Measurements from ENCODE around the gene PEAR1. TPM values are rescaled to one million over a fixed set of nuclear protein-coding genes. Genes with fewer than 3 reads are reported as not detected.
"Not testable (repeated sequence)": the region's sequence is repeated elsewhere in the genome, so short reads cannot be mapped to it uniquely, and the experiment has no call there.

The PEAR1 gene
- total RNA-seq, 1 experiment from 2014 or later = 1.0 TPM

DNA sequence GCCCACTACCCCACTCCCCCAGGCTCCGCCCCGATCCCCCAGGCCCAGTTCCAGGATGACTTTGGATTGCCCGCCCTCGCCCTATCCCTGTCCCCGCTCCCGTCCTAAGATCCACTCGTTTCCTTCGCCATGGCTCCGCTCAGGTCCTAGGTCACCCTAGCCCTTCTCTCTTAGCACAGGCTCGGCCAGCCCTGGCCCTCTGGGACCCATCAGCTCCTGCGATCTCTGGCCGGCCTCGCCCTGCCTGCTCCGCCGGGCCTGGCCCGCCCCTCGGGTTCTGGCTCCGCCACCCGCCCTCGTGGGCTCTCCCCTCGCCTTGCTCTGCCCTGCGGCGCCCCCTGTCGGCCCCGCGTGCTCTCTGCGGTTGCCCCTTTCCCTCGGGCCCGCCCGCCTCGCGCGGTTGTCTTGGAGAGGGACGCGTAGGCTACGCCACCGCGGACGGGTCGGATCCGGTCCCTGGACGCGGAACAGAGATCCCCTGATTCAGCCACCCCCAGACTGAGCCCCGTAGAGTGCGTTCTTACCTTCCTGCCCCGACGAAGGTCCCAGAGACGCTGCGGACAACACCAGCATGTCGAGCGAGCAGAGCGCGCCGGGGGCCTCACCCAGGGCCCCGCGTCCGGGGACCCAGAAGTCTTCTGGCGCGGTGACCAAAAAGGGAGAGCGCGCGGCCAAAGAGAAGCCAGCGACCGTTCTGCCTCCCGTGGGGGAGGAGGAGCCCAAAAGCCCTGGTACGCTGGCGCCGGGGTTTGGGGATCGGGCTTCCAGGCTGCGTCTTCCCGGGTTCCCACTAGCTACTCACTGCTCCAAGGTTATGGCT is 26.9 kb downstream of the PEAR1 start, which contains the start of gene LRRC71:
Gene LRRC71 (plus strand): TSS at position 400 of the 820 bp plus-strand sequence. CDS start 172 bp downstream, at position 572.
- DNase-seq (ENCODE audit: low read depth in 1 of 2, low spot score in 2 of 2) = peak; percentile 82 to 84
- Histone ChIP-seq H3K27me3 (replicated peaks) (peaks cover 41% of the 10 kb centered on the region), H3K4me1 (replicated peaks) (peaks cover 10% of the 10 kb centered on the region), H3K4me3 (no peak within 1 kb of the TSS), H3K36me3 (no peaks in the 10 kb centered on the region), H3K27ac (no peak within 1 kb of the TSS), H3K9me3 (replicated peaks) (0 out of 2 replicates have a peak, but pooled peaks cover 5% of the 10 kb centered on the region)

DNA sequence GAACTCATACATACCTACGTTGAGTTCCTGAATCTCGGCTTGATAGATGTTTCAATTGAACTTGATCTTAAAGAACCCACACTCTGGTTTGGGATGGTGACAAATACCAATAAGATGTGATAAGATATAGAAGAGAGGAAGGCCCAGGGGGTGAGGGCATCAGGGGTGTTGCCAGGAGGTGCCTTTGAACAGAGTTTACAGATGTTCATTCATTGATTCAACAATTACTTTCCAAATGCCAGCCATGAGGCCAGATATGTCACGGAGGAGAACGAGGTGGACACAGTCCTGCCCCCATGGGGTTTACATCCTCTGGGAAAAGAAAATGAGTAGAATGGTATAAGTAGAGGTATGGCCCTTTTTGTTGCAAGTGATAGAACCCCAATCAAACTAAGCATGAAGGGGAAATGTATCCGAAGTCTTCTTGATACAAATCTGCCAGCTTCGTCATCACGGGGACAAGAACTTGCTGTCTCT is 27.6 kb downstream of the PEAR1 start:
- H3K4me3 ChIP-seq = no peak overlapping the region
- H3K27me3 ChIP-seq (replicated peaks) = peaks cover 41% of the 10 kb centered on the region
- H3K4me1 ChIP-seq (replicated peaks) = peaks cover 17% of the 10 kb centered on the region
- no peaks in the 10 kb centered on the region for H3K36me3 ChIP-seq
- no peak overlapping the region for H3K27ac ChIP-seq
- no peak for DNase-seq (ENCODE audit: low read depth in 1 of 2, low spot score in 2 of 2)
- H3K9me3 ChIP-seq (replicated peaks) = 0 out of 2 replicates have a peak, but pooled peaks cover 5% of the 10 kb centered on the region

DNA sequence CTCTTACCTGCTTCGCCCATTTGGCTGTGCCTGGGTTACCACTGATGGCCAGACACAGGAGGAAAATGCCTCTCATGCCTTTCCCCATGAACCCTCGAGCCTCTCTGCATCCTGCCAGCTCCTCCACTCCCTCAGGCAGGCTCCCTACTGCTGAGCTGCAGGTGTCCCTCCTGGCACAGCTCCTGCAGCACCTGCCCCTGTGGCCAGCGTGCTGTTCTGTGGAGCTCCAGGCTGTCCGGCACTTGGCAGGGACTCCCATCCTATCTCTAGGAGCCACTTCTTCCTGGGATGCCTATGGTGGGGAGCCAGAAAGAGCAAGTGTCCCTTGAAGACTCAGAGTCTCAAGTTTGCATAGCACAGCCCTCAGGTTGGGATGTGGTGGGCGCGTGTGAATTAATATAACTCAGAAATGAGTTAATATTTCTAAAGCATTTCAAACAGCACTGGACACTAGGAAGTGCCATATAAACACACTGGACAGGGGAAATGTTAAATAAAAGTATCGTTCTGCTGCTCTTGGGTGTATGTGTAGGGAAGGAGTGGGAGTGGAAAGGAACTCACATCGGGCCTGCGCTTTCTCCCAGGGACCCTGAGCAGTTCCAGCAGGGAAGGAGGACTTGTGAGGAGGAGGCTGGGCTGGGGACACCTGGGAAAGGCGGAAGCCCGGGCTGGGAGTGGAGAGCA is 29.6 kb downstream of the PEAR1 start:
- no peak overlapping the region for H3K4me3 ChIP-seq
- peaks cover 33% of the 10 kb centered on the region for H3K4me1 ChIP-seq (replicated peaks)
- H3K9me3 ChIP-seq (replicated peaks) = 0 out of 2 replicates have a peak, but pooled peaks cover 5% of the 10 kb centered on the region
- peaks cover 41% of the 10 kb centered on the region for H3K27me3 ChIP-seq (replicated peaks)
- no peak overlapping the region for H3K27ac ChIP-seq
- no peak for DNase-seq (ENCODE audit: low read depth in 1 of 2, low spot score in 2 of 2)
- no peaks in the 10 kb centered on the region for H3K36me3 ChIP-seq

DNA sequence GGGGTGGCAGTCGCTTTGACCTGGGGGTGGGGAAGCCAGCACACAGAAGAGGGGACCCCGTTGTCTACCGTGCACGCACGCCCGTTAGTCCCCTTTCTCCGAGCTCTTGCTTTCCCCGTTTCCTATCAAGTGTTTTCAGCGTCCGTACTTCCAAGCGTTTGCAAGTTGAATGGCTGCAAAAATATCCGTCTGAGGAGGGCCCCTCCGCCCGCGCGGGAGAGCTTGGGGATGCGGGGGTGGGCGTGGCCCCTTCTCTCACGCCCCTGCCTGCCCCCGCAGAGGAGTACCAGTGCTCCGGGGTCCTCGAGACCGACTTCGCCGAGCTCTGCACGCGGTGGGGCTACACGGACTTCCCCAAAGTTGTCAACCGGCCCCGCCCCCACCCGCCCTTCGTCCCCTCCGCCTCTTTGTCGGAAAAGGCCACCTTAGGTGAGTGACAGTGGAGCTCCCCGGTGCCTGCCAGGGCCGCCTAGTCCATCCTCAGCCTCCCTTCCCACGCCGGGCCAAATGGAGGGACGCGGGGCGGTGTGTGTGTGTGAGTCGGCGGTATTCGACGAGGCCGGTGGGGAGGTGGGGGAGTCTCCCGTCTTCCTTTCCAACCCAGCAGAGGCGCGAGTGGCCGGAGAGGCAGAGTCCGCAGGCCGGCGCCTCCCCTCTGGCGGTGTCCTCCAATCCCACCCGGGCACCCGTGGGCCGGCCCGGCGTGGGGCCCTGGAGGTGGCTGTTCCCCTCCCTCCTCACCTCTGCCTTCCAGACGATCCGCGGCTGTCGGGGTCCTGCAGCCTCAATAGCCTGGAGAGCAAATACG is 30.4 kb downstream of the PEAR1 start:
- Histone ChIP-seq H3K4me3 (no peak overlapping the region), H3K36me3 (no peaks in the 10 kb centered on the region), H3K27ac (no peak overlapping the region), H3K27me3 (replicated peaks) (peaks cover 41% of the 10 kb centered on the region), H3K9me3 (replicated peaks) (0 out of 2 replicates have a peak, but pooled peaks cover 5% of the 10 kb centered on the region), H3K4me1 (replicated peaks) (peaks cover 33% of the 10 kb centered on the region)
- no peak for DNase-seq (ENCODE audit: low read depth in 1 of 2, low spot score in 2 of 2)

DNA sequence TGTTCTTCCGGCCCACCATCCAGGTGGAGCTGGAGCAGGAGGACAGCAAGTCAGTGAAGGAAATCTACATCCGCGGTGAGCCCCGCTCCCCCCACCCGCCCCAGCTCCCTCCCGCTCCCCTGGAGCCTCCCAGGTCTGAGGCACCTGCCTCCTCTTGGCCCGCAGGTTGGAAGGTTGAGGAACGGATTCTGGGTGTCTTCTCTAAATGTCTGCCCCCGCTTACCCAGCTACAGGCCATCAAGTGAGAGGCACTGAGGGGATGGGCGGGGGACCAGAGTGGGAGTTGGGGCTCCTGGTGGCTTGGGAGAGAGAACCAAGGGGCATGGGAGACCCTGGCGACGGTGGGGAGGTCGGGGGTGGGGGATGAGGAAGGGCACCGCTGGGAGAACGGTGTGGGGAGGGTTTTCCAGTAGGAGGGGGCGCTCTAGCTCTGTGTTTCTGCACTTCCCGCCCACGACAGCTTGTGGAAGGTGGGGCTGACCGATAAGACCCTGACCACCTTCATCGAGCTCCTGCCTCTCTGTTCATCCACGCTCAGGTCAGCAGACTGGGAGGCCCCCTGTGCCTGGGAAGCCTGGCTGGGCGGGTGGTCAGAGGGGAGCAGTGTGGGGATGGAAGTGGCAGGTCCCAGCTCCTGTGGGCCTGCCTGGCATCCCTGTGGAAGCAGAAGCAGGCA is 31.1 kb downstream of the PEAR1 start:
- Histone ChIP-seq H3K27ac (no peak overlapping the region), H3K36me3 (no peaks in the 10 kb centered on the region), H3K27me3 (replicated peaks) (peaks cover 41% of the 10 kb centered on the region), H3K4me1 (replicated peaks) (peaks cover 33% of the 10 kb centered on the region), H3K9me3 (replicated peaks) (0 out of 2 replicates have a peak, but pooled peaks cover 5% of the 10 kb centered on the region), H3K4me3 (no peak overlapping the region)
- DNase-seq (ENCODE audit: low read depth in 1 of 2, low spot score in 2 of 2) = no peak

DNA sequence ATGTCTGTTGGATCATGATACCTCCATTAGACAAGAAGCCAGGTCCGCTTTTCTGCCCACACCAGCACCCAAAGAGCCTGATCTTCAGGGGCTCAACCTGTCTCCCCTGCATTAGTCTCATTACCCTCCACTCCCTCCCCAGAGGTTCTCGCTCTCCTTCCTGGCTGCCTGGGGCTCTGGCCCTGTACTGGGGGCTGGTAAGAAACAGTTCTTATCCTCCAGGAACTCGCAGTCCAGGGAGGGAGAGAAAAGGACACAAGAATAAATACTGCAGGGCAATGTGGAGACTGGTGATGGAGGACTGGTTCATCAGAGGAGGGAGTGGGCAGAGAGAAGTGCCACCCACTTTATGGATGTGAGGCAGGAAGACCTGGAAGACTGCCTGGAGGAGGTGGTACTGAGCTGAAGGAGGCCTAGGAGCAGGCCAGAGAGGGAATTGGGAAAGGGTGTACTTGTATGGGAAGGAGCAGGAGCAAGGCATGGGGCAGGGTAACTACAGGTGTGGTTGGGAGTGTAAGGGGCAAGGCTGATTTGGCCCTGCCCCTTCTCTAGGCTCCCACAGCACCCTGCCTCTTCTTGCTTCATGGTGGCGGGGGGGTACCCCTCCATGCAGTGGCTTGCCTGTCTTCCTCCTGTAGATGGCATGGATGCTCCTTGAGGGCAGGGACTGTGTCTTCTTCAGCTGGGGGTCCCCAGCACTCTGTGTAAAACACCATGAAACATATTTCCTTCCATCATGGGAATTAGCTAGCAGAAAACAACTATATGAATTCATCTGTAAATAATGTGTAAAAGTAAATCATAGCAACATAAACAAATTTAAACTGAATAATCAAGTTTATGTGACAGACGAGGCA is 31.9 kb downstream of the PEAR1 start:
- no peak overlapping the region for H3K27ac ChIP-seq
- 0 out of 2 replicates have a peak, but pooled peaks cover 3% of the 10 kb centered on the region for H3K9me3 ChIP-seq (replicated peaks)
- H3K4me3 ChIP-seq = no peak overlapping the region
- peaks cover 27% of the 10 kb centered on the region for H3K4me1 ChIP-seq (replicated peaks)
- no peaks in the 10 kb centered on the region for H3K36me3 ChIP-seq
- H3K27me3 ChIP-seq (replicated peaks) = peaks cover 38% of the 10 kb centered on the region
- no peak for DNase-seq (ENCODE audit: low read depth in 1 of 2, low spot score in 2 of 2)

DNA sequence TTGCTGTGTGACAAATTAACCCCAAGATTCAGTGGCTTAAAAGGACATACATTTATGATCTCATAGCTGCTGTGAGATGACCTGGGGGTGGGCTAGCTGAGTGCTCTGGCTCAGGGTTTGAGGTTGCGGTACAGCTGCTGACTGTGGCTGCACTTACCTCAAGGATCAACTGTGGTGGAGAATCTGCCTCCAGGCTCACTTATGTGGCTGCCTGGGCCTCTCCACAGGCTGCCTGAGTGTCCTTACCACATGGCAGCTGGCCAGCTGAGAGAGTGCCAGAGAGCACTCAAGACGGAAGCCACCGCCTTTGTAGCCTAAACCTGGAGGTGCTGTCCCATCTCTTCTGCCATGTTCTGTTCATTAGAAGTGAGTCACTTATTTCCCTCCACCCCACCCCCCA is 32.7 kb downstream of the PEAR1 start:
- no peak overlapping the region for H3K4me3 ChIP-seq
- peak; percentile 70 to 88 for DNase-seq (ENCODE audit: low read depth in 1 of 2, low spot score in 2 of 2)
- no peaks in the 10 kb centered on the region for H3K36me3 ChIP-seq
- no peaks in the 10 kb centered on the region for H3K9me3 ChIP-seq (replicated peaks)
- peaks cover 30% of the 10 kb centered on the region for H3K27me3 ChIP-seq (replicated peaks)
- H3K4me1 ChIP-seq (replicated peaks) = peaks cover 25% of the 10 kb centered on the region
- H3K27ac ChIP-seq = no peak overlapping the region

DNA sequence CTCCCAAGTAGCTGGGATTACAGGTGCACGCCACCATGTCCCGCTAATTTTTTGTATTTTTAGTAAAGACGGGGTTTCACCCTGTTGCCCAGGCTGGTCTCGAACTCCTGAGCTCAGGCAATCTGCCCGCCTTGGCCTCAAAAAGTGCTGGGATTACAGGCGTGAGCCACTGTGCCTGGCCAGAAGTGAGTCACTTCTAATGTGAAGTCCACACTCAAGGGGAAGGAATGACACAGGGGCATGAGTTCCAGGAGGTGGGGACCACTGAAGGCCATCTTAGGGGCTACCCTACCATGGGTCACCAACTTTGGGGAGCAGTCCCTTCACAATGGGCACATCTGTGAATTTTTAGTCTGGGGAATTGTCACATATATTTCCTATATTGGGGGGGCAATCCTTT is 33.2 kb downstream of the PEAR1 start:
- DNase-seq (ENCODE audit: low read depth in 1 of 2, low spot score in 2 of 2); H3K27ac ChIP-seq; H3K9me3 ChIP-seq (replicated peaks); H3K4me3 ChIP-seq; H3K36me3 ChIP-seq: not testable (repeated sequence)
- Histone ChIP-seq H3K27me3 (replicated peaks) (peaks cover 25% of the 10 kb centered on the region), H3K4me1 (replicated peaks) (peaks cover 29% of the 10 kb centered on the region)

DNA sequence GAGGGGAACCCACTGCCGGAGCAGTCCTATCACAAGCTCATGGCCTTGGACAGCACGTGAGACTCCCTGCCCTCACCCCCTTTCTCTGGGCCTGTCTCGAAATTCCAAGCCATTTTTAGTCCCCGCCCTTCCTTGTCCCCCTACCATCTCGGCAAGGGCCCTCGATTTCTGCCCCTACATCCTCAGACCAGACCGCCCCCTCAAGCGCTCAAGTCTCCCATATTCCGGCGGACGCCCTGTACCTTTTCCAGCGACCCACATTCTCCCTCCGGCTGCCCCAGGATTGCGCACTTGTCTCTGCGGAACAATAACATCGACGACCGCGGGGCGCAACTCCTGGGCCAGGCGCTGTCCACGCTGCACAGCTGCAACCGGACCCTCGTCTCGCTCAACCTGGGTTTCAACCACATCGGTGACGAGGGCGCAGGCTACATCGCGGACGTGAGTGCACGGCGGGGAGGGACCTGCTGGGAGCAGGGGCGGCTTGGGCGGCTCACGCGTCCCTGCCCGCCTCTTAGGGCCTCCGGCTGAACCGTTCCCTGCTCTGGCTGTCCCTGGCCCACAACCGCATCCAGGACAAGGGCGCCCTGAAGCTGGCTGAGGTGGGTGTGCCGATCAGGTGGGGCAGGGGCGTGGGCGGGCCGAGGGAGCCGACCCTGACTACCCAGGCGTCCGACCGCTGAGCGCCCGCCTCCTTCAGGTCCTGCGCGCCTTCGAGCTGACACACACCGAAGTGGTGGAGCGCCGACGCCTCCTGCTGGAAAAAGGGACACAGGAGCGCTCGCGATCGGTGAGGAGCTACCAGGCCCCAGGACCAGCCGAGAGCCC is 33.9 kb downstream of the PEAR1 start:
- Histone ChIP-seq H3K4me3 (peak overlapping the region; percentile 22), H3K36me3 (no peaks in the 10 kb centered on the region), H3K4me1 (replicated peaks) (peaks cover 32% of the 10 kb centered on the region), H3K27me3 (replicated peaks) (peaks cover 18% of the 10 kb centered on the region), H3K27ac (no peak overlapping the region), H3K9me3 (replicated peaks) (no peaks in the 10 kb centered on the region)
- DNase-seq (ENCODE audit: low read depth in 1 of 2, low spot score in 2 of 2) = peak; percentile 77 to 81

DNA sequence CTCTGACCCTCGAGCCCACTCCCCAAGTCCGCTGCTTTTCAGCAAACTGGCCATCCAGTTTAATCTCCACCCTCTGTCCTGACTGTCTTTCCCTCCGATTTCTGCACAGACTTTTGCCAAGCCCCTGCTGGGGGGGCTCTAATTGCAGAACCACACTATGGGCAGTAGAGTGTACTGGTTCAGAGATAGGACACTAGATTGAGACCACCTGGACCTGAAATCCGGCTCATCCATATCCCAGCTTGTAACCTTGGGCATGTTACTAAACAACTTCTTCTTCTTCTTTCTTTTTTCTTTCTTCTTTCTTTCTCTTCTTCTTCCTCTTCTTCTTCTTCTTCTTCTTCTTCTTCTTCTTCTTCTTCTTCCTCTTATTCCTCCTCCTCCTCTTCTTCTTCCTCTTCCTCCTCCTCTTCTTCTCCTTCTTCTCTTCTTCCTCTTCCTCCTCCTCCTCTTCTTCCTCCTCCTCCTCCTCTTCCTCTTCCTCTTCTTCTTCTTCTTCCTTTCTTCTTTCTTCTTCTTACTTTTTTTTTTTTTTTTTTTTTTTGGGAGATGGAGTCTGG is 34.6 kb downstream of the PEAR1 start:
- no peak overlapping the region for H3K4me3 ChIP-seq

DNA sequence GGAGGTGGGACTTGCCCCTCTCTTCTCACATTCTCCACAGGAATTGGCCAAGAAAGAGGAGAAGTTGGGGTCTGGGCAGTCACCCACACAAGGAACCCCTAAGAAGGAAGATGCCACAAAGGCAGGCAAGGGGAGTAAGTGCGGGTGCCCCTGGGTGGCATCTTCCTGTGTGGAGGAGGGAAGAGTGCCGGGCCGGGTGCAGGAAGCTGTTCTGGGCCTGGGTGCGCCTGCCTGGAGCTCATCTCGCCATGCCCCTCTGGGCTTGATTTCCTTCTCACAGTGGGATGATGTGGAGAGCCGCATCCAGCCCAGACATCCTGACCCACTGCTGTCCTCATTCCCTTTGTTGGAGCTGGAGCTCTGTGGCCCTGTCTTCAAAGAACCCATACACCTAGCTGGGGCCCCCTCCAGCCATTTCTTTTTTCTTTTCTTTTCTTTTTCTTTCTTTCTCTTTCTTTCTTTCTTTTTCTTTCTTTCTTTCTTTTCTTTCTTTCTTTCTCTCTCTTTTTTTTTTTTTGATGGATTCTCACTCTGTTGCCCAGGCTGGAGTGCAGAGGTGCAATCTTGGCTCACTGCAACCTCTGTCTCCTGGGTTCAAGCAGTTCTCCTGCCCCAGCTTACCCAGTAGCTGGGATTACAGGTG is 36.2 kb downstream of the PEAR1 start:
- Histone ChIP-seq H3K4me3 (no peak overlapping the region), H3K27me3 (replicated peaks) (no peaks in the 10 kb centered on the region), H3K4me1 (replicated peaks) (peaks cover 32% of the 10 kb centered on the region), H3K9me3 (replicated peaks) (no peaks in the 10 kb centered on the region), H3K27ac (no peak overlapping the region), H3K36me3 (no peaks in the 10 kb centered on the region)
- no peak for DNase-seq (ENCODE audit: low read depth in 1 of 2, low spot score in 2 of 2)

More for the DNA sequence above, 34.6 kb downstream of the PEAR1 start:
- Histone ChIP-seq H3K27me3 (replicated peaks) (peaks cover 11% of the 10 kb centered on the region), H3K9me3 (replicated peaks) (no peaks in the 10 kb centered on the region), H3K4me1 (replicated peaks) (peaks cover 32% of the 10 kb centered on the region), H3K27ac (no peak overlapping the region), H3K36me3 (no peaks in the 10 kb centered on the region)
- DNase-seq (ENCODE audit: low read depth in 1 of 2, low spot score in 2 of 2) = no peak

Measured in SJSA1 (cell line).